RWPE2 (cell line): ENCODE results near the gene ADAMTS7.
"Not testable (repeated sequence)": the region's sequence is repeated elsewhere in the genome, so short reads cannot be mapped to it uniquely, and the experiment has no call there.

Experiments used
- ATAC-seq: fragments of 200-7000 bp; cut with Tn5 transposase; 3 replicates; pipeline ENCODE4 v1.9.1; 2021; ENCODE audit warnings: low read depth
- DNase-seq: peaks from one replicate; pipeline ENCODE4 v3.0.0-alpha.2; 2020; ENCODE audit warnings: low spot score
- H3K27ac ChIP-seq: fragments of 450-650 bp; 2 replicates; pipeline ENCODE4 v1.5.1; 2017; ENCODE audit warnings: mild to moderate bottlenecking; ENCODE audit not compliant: poor library complexity, severe bottlenecking
- H3K27me3 ChIP-seq: fragments of 250-450 bp; sonication (Bioruptor Pico); 2 replicates; pipeline ENCODE4 v1.5.1; 2021; ENCODE audit warnings: mild to moderate bottlenecking, moderate library complexity; ENCODE audit not compliant: insufficient read depth, poor library complexity, severe bottlenecking
- H3K36me3 ChIP-seq: fragments of 250-450 bp; sonication (Bioruptor Pico); 2 replicates; pipeline ENCODE4 v1.5.1; 2020; ENCODE audit warnings: low read depth, mild to moderate bottlenecking, moderate library complexity
- H3K4me1 ChIP-seq: fragments of 250-450 bp; sonication (Bioruptor Pico); 2 replicates; pipeline ENCODE4 v1.5.1; 2021; ENCODE audit warnings: mild to moderate bottlenecking, moderate library complexity; ENCODE audit not compliant: insufficient read depth, poor library complexity, severe bottlenecking
- H3K4me3 ChIP-seq: fragments of 250-450 bp; sonication (Bioruptor Pico); 2 replicates; pipeline ENCODE4 v1.5.1; 2021; ENCODE audit warnings: mild to moderate bottlenecking, moderate library complexity; ENCODE audit not compliant: severe bottlenecking
- H3K9me3 ChIP-seq: fragments of 250-450 bp; sonication (Bioruptor Pico); 2 replicates; pipeline ENCODE4 v1.5.1; 2021; ENCODE audit warnings: mild to moderate bottlenecking, moderate library complexity; ENCODE audit not compliant: severe bottlenecking
- CTCF ChIP-seq: fragments of 450-650 bp; IDR thresholded peaks from one replicate; pipeline ENCODE4 v1.5.1; 2017; ENCODE audit warnings: mild to moderate bottlenecking, moderate library complexity; ENCODE audit not compliant: poor library complexity, severe bottlenecking

The ADAMTS7 gene

GRCh38 chr15:78767331-78767951 lies 43.8 kb downstream of the ADAMTS7 start:
- TF ChIP-seq CTCF, result no peak

GRCh38 chr15:78766641-78767071 lies 44.6 kb downstream of the ADAMTS7 start:
- ATAC-seq, H3K4me3 ChIP-seq, H3K9me3 ChIP-seq, H3K27ac ChIP-seq, H3K4me1 ChIP-seq, H3K36me3 ChIP-seq, H3K27me3 ChIP-seq: not testable (repeated sequence)
- DNase-seq, result peak; percentile 49

More at GRCh38 chr15:78767331-78767951, 43.8 kb downstream of the ADAMTS7 start:
- peak; percentile 72 for DNase-seq
- Histone ChIP-seq H3K4me3 (no peak overlapping the region), H3K9me3 (no peaks in the 10 kb centered on the region), H3K36me3 (no peaks in the 10 kb centered on the region), H3K4me1 (no peaks in the 10 kb centered on the region), H3K27me3 (no peaks in the 10 kb centered on the region), H3K27ac (no peak overlapping the region)
- ATAC-seq, result no peak

GRCh38 chr15:78766041-78766440 lies 45.2 kb downstream of the ADAMTS7 start:
- no peak for TF ChIP-seq CTCF
- Histone ChIP-seq H3K4me3 (no peak overlapping the region), H3K4me1 (no peaks in the 10 kb centered on the region), H3K36me3 (no peaks in the 10 kb centered on the region), H3K9me3 (no peaks in the 10 kb centered on the region), H3K27me3 (no peaks in the 10 kb centered on the region), H3K27ac (no peak overlapping the region)
- DNase-seq, result peak; percentile 69
- no peak for ATAC-seq

- not testable (repeated sequence) for H3K27ac ChIP-seq, H3K4me3 ChIP-seq, H3K4me1 ChIP-seq, ATAC-seq, H3K9me3 ChIP-seq, H3K27me3 ChIP-seq, H3K36me3 ChIP-seq
- peak; percentile 63 for DNase-seq
Observed at GRCh38 chr15:78765154-78765860, 46.0 kb downstream of the ADAMTS7 start.

GRCh38 chr15:78764340-78765153 lies 46.7 kb downstream of the ADAMTS7 start:
- not testable (repeated sequence) for H3K4me1 ChIP-seq, H3K9me3 ChIP-seq, H3K27me3 ChIP-seq, H3K36me3 ChIP-seq, H3K4me3 ChIP-seq, H3K27ac ChIP-seq
- ATAC-seq (peak; percentile 11; the same call in 2 of the 3 replicates), DNase-seq (peak; percentile 66)

- no peak; the same call in 2 of the 3 replicates for ATAC-seq
- TF ChIP-seq CTCF, result no peak
- DNase-seq, result peak; percentile 74
Observed at GRCh38 chr15:78763796-78764241, 47.4 kb downstream of the ADAMTS7 start.

More at GRCh38 chr15:78763796-78764241, 47.4 kb downstream of the ADAMTS7 start:
- no peaks in the 10 kb centered on the region for H3K4me1 ChIP-seq
- no peaks in the 10 kb centered on the region for H3K9me3 ChIP-seq
- no peaks in the 10 kb centered on the region for H3K27me3 ChIP-seq
- no peak overlapping the region for H3K27ac ChIP-seq
- no peaks in the 10 kb centered on the region for H3K36me3 ChIP-seq
- no peak overlapping the region for H3K4me3 ChIP-seq
